RPMI8226 (cell line): ENCODE results near the gene HSDL2.
"Not testable (repeated sequence)": the region's sequence is repeated elsewhere in the genome, so short reads cannot be mapped to it uniquely, and the experiment has no call there.

Source experiments
- DNase-seq: peaks from one replicate; pipeline ENCODE4 v3.0.0-alpha.2; 2015

HSDL2 gene

DNA sequence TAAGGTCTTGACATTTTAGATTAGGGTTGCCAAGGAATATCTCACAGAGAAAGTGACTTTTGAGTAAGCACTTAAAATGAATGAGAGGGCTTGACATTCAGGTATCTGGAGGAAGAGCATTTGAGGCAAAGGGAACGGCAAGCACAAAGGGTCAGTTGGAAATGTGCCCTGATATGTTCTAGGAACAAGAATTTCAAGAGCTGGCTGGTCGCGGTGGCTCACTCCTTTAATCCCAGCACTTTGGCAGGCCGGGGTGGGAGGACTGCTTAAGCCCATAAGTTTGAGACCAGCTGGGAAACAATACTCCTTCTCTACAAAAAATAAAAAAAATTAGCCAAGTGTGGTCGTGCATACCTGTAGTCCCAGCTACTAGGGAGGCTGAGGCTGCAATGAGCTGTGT is 123.3 kb downstream of the HSDL2 start:
- DNase-seq: no peak

DNA sequence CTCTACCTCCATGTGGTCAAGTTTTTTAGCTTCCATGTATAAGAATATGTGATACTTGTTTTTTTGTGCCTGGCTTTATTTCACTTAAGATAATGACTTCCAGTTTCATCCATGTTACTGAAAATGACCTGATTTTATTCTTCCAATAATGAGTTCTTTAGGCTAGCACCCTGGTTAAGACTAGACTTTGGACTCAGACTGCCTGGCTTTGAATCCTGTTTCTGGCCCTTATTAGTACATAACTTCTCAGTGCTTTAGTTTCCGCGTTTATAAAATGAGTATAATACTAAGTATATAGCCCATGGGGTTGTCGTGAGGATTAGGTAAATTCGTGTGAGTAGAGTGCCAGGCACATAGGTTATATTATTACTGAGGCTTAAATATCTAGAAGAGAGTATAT is 125.2 kb downstream of the HSDL2 start:
- DNase-seq: no peak

- no peak for DNase-seq
These were observed 125.7 kb downstream of the HSDL2 start for GRCh38 chr9:112505607-112506006.

- DNase-seq: no peak
These were observed 126.7 kb downstream of the HSDL2 start for GRCh38 chr9:112506571-112506970.

DNA sequence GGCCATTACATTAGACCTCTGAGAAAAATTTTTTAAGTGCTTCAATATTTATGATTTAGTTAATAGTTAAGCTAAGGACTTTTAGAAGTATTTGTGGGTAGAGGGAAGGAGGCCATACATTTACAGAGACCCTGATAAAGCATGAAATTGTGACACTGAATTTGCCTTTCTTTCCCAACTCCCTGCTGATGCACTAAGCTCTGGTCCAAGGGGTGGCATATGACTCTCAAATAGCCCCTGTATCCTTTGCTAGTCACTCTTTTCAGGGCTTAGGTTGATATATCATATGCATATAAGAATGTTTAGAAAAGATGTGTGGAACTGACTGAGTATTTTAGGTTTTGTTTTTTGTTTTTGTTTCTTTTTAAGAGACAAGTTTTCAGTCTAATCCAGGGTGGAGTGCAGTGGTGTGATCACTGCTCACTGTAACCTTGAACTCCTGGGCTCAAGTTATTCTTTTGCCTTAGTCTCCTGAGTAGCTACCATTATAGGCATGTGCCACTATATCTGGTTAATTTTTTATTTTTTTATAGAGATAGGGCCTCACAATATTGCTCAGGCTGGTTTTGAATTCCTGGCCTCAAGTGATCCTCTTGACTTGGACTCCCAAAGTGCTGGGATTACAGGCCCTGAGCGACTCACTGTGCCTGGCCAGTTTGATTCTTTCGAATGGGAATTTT is 127.2 kb downstream of the HSDL2 start:
- DNase-seq: no peak

- DNase-seq: no peak
These were observed 128.5 kb downstream of the HSDL2 start for GRCh38 chr9:112508377-112508776.

- DNase-seq: not testable (repeated sequence)
These were observed 132.5 kb downstream of the HSDL2 start for GRCh38 chr9:112512377-112512776.

DNA sequence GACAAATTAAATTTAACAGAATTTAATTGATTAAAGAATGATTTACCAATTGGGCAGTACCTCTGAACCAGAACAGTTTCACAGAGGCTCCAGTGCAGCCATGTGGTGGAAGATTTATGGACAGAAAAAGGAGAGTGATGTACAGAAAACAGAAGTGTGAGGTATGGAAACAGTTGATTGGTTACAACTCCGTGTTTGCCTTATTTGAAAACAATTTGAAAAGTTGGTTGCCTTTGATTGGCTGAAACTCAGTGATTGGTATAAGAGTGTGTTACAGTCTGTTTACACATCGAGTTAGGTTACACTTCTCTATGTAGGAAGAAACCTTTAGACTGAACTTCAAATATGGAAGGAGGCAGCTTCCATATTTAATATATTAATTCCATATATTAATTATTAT is 136.9 kb downstream of the HSDL2 start:
- no peak for DNase-seq

DNA sequence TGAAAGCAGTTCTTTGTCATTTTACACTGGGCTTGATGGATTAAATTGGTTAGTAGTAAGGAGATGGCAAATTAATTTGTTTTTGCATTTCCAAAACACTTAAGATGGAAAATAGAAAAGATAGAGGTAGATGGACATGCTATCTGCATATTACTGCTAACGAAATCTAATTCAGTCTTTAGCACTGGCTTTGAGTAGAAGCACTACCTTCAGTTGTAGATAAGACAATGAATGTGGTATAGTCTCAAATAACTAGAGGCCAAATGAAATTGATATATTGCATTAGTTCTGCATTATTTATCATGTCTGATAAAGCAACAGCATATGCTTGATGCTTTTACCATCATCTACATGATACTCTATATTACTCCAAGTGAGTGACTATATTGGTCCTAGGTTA is 140.2 kb downstream of the HSDL2 start:
- DNase-seq: no peak

- no peak for DNase-seq
These were observed 140.7 kb downstream of the HSDL2 start for GRCh38 chr9:112520656-112521055.
